Measurements from ENCODE around the gene SIL1.
A peak's percentile ranks its signal among the peaks of the same experiment; 100 is the strongest.

SIL1 gene

DNA sequence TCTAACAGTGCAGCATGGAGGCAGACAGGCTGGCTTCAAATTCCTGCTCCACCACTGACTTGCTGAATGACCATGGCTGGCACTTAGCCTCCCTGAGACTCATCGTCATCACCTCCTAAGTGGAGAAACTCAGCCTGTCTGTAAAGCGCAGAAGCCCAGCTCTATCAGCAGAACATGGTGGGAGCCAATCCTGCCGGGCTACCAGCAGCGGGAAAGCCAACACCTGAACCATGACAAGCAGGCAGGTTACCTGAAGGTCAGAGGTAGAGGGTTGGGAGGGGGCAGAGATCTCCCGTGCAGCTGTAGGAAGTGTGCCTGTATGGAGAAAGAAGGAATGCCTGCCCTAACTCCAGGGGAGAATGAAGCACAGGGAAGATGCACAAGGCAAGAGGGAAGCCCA is 250.4 kb downstream of the SIL1 start:
- Histone ChIP-seq H3K27ac (ENCODE audit: low read length, poor library complexity, severe bottlenecking) (no peak overlapping the region), H3K4me2 (ENCODE audit: low read length, poor library complexity, severe bottlenecking) (no peak overlapping the region), H2BK12ac (ENCODE audit: low read length in 2 of 2) (no peak overlapping the region), H3K9ac (ENCODE audit: low read length) (no peak overlapping the region), H3K4me1 (ENCODE audit: control insufficient read depth, insufficient read depth, low read depth, low read length) (peaks cover 59% of the 10 kb centered on the region), H3K27me3 (ENCODE audit: control insufficient read depth in 1 of 2, insufficient read depth in 1 of 2, low read length in 2 of 2) (no peaks in the 10 kb centered on the region), H3K14ac (ENCODE audit: low read length in 2 of 2) (no peak overlapping the region), H3K4ac (ENCODE audit: low read depth in 1 of 2, low read length in 2 of 2) (no peak overlapping the region), H4K8ac (ENCODE audit: low read length) (no peak overlapping the region), H2BK15ac (ENCODE audit: low read depth, poor library complexity, severe bottlenecking) (no peak overlapping the region), H3K4me3 (ENCODE audit: insufficient read depth in 1 of 2, low read depth in 1 of 2, low read length in 2 of 2) (no peak overlapping the region), H3K18ac (ENCODE audit: low read depth in 1 of 2, low read length in 2 of 2) (no peak overlapping the region), H2BK120ac (ENCODE audit: low read depth, low read length) (no peak overlapping the region), H3K36me3 (ENCODE audit: control insufficient read depth in 1 of 2, insufficient read depth in 2 of 2, low read depth in 1 of 2, low read length in 2 of 2) (peaks cover 22 to 46% of the 10 kb centered on the region in 2 experiments), H3K79me1 (replicated peaks; ENCODE audit: low read length, poor library complexity, severe bottlenecking) (peaks cover 16% of the 10 kb centered on the region), H2BK5ac (ENCODE audit: low read depth, low read length, poor library complexity, severe bottlenecking) (no peak overlapping the region), H2AK5ac (ENCODE audit: low read length, severe bottlenecking) (no peak overlapping the region), H3K23ac (ENCODE audit: low read length in 2 of 2) (no peak overlapping the region), H2AFZ (ENCODE audit: low read depth, low read length) (no peak overlapping the region), H4K91ac (ENCODE audit: low read length) (no peak overlapping the region), H3K9me3 (ENCODE audit: control insufficient read depth, low read length) (no peaks in the 10 kb centered on the region)
- no peak for DNase-seq
- 94% methylated on average over 5 of the region's 5 CpGs for whole genome bisulfite sequencing

DNA sequence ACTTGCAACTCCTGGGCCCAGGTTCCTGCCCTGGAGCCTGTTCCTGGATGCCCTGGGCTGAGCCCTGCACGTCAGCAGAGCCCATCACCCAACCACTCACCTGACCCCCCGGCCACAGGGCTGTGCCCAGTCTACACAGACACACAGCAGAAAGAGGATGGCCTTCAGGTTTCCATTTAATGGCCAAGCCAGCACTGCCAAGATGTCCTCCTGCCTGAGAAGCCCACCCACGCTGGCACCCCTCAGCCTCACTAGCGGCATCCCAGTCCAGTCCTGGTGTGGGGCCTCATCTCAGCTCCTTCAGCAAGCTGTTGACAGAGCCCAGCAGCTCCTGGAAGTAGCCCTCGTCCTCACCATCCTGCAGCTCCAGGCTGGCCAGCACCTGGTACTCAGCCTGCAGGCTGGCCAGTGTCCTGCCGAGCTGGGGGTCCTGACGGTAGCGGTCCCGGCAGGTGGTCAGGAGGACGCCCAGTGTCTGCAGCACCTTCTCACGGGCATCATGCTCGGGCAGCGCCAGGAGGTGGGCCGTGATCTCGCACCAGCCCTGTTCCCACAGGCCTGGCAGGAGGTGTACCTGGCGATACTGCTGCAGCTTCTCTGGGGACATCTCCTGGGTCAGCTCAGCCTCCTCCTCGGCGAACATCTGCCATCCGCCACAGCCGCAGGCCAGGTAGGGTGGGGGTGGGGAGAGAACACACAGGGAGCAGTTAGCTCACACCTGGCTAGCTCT is 251.2 kb downstream of the SIL1 start:
- H2AK5ac ChIP-seq (ENCODE audit: low read length, severe bottlenecking), result no peak overlapping the region
- H3K23ac ChIP-seq (ENCODE audit: low read length in 2 of 2), result no peak overlapping the region
- no peak overlapping the region for H3K4me2 ChIP-seq (ENCODE audit: low read length, poor library complexity, severe bottlenecking)
- no peaks in the 10 kb centered on the region for H3K9me3 ChIP-seq (ENCODE audit: control insufficient read depth, low read length)
- H3K79me1 ChIP-seq (replicated peaks; ENCODE audit: low read length, poor library complexity, severe bottlenecking), result peaks cover 8% of the 10 kb centered on the region
- DNase-seq, result no peak
- H2BK15ac ChIP-seq (ENCODE audit: low read depth, poor library complexity, severe bottlenecking), result no peak overlapping the region
- H2BK5ac ChIP-seq (ENCODE audit: low read depth, low read length, poor library complexity, severe bottlenecking), result no peak overlapping the region
- H3K14ac ChIP-seq (ENCODE audit: low read length in 2 of 2), result peak overlapping the region in 1 of 2 experiments; percentile 18
- H2BK120ac ChIP-seq (ENCODE audit: low read depth, low read length), result no peak overlapping the region
- no peak overlapping the region for H3K4me3 ChIP-seq (ENCODE audit: insufficient read depth in 1 of 2, low read depth in 1 of 2, low read length in 2 of 2)
- H3K27me3 ChIP-seq (ENCODE audit: control insufficient read depth in 1 of 2, insufficient read depth in 1 of 2, low read length in 2 of 2), result no peaks in the 10 kb centered on the region
- 96% methylated on average over 20 of the region's 20 CpGs for WGBS
- H3K18ac ChIP-seq (ENCODE audit: low read depth in 1 of 2, low read length in 2 of 2), result no peak overlapping the region
- peaks cover 60% of the 10 kb centered on the region for H3K4me1 ChIP-seq (ENCODE audit: control insufficient read depth, insufficient read depth, low read depth, low read length)
- H3K9ac ChIP-seq (ENCODE audit: low read length), result no peak overlapping the region
- H3K4ac ChIP-seq (ENCODE audit: low read depth in 1 of 2, low read length in 2 of 2), result no peak overlapping the region
- no peak overlapping the region for H4K8ac ChIP-seq (ENCODE audit: low read length)
- no peak overlapping the region for H3K27ac ChIP-seq (ENCODE audit: low read length, poor library complexity, severe bottlenecking)
- H3K36me3 ChIP-seq (ENCODE audit: control insufficient read depth in 1 of 2, insufficient read depth in 2 of 2, low read depth in 1 of 2, low read length in 2 of 2), result peaks cover 25 to 43% of the 10 kb centered on the region in 2 experiments
- no peak overlapping the region for H2BK12ac ChIP-seq (ENCODE audit: low read length in 2 of 2)
- H4K91ac ChIP-seq (ENCODE audit: low read length), result no peak overlapping the region
- no peak overlapping the region for H2AFZ ChIP-seq (ENCODE audit: low read depth, low read length)

DNA sequence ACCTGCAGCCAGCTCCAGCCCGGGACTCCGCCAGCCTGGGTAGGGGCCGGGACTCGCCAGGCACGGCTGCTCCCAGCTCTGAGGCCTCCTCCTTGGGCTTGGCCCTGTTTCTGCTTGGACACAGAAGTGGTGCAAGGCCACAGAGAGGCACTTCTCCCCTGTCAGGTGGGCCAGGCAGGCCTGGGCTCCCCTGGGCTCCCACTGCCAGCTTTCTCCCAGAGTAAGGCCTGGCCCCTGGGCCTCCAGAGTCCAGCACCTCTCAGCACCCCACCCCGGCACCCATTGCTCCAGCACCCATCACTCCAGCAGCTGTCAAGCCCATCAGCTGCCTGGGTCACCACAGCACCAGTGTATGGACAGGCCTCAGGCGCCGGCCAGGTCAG is 251.9 kb downstream of the SIL1 start:
- H3K9ac ChIP-seq (ENCODE audit: low read length), result no peak overlapping the region
- H3K23ac ChIP-seq (ENCODE audit: low read length in 2 of 2), result no peak overlapping the region
- H2BK120ac ChIP-seq (ENCODE audit: low read depth, low read length), result no peak overlapping the region
- H3K4ac ChIP-seq (ENCODE audit: low read depth in 1 of 2, low read length in 2 of 2), result no peak overlapping the region
- no peak overlapping the region for H4K8ac ChIP-seq (ENCODE audit: low read length)
- H3K79me1 ChIP-seq (replicated peaks; ENCODE audit: low read length, poor library complexity, severe bottlenecking), result peaks cover 3% of the 10 kb centered on the region
- no peak for DNase-seq
- WGBS, result 89% methylated on average over 8 of the region's 8 CpGs
- H2BK12ac ChIP-seq (ENCODE audit: low read length in 2 of 2), result no peak overlapping the region
- H2BK15ac ChIP-seq (ENCODE audit: low read depth, poor library complexity, severe bottlenecking), result no peak overlapping the region
- no peak overlapping the region for H3K14ac ChIP-seq (ENCODE audit: low read length in 2 of 2)
- H3K27ac ChIP-seq (ENCODE audit: low read length, poor library complexity, severe bottlenecking), result no peak overlapping the region
- no peaks in the 10 kb centered on the region for H3K27me3 ChIP-seq (ENCODE audit: control insufficient read depth in 1 of 2, insufficient read depth in 1 of 2, low read length in 2 of 2)
- H3K18ac ChIP-seq (ENCODE audit: low read depth in 1 of 2, low read length in 2 of 2), result no peak overlapping the region
- H3K9me3 ChIP-seq (ENCODE audit: control insufficient read depth, low read length), result no peaks in the 10 kb centered on the region
- H2BK5ac ChIP-seq (ENCODE audit: low read depth, low read length, poor library complexity, severe bottlenecking), result no peak overlapping the region
- H3K36me3 ChIP-seq (ENCODE audit: control insufficient read depth in 1 of 2, insufficient read depth in 2 of 2, low read depth in 1 of 2, low read length in 2 of 2), result peaks cover 27 to 37% of the 10 kb centered on the region in 2 experiments
- no peak overlapping the region for H3K4me3 ChIP-seq (ENCODE audit: insufficient read depth in 1 of 2, low read depth in 1 of 2, low read length in 2 of 2)
- H2AFZ ChIP-seq (ENCODE audit: low read depth, low read length), result no peak overlapping the region
- H4K91ac ChIP-seq (ENCODE audit: low read length), result no peak overlapping the region
- H2AK5ac ChIP-seq (ENCODE audit: low read length, severe bottlenecking), result peak overlapping the region; percentile 21
- peaks cover 60% of the 10 kb centered on the region for H3K4me1 ChIP-seq (ENCODE audit: control insufficient read depth, insufficient read depth, low read depth, low read length)
- no peak overlapping the region for H3K4me2 ChIP-seq (ENCODE audit: low read length, poor library complexity, severe bottlenecking)

DNA sequence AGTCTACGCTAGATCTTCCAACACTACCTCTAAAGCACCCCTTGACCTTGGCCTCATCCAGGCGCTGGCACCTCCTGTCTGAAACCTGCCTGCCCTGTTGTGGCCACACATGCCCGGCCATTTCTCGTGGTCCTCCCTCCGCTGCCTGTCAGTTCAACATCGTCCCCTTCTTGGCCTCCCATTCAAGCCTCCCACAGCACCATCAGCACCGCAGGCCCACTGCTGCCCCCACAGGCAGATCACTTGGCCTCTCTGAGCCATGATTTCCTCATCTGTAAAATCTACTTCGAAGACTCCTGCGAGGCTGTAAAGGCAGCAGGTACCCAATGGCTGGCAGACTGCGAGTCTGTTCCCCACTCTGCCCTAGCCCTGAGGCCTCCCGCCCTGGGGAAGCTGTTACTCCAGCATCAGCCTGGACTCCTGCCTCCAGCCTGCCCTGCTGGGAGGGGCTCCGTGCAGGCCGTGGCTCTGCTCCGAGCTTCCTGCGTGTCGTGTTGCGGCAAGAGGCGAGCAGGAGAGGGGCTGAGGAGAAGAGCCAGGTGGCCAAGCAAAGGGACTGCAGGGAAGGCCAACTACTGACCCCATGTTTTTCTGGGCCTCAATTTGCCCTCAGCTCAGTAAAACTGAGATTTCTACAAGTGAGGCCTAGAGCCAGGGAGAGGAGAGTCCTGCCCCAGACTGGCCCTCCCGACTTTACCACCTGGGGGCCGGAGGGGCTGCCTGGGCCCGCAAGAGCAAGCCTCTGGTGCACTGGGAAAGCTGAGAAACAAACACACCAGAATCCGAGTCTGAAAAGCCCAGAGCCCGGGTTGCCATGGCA is 252.5 kb downstream of the SIL1 start:
- no peak overlapping the region for H2BK5ac ChIP-seq (ENCODE audit: low read depth, low read length, poor library complexity, severe bottlenecking)
- no peak overlapping the region for H3K14ac ChIP-seq (ENCODE audit: low read length in 2 of 2)
- no peak overlapping the region for H2BK120ac ChIP-seq (ENCODE audit: low read depth, low read length)
- peak overlapping the region; percentile 77 for H3K27ac ChIP-seq (ENCODE audit: low read length, poor library complexity, severe bottlenecking)
- peaks cover 58% of the 10 kb centered on the region for H3K4me1 ChIP-seq (ENCODE audit: control insufficient read depth, insufficient read depth, low read depth, low read length)
- no peaks in the 10 kb centered on the region for H3K27me3 ChIP-seq (ENCODE audit: control insufficient read depth in 1 of 2, insufficient read depth in 1 of 2, low read length in 2 of 2)
- H4K8ac ChIP-seq (ENCODE audit: low read length), result no peak overlapping the region
- WGBS, result 83% methylated on average over 23 of the region's 23 CpGs
- H3K18ac ChIP-seq (ENCODE audit: low read depth in 1 of 2, low read length in 2 of 2), result no peak overlapping the region
- no peak overlapping the region for H3K4me2 ChIP-seq (ENCODE audit: low read length, poor library complexity, severe bottlenecking)
- peak overlapping the region; percentile 35 for H4K91ac ChIP-seq (ENCODE audit: low read length)
- peaks cover 1% of the 10 kb centered on the region for H3K9me3 ChIP-seq (ENCODE audit: control insufficient read depth, low read length)
- H3K9ac ChIP-seq (ENCODE audit: low read length), result no peak overlapping the region
- H2BK15ac ChIP-seq (ENCODE audit: low read depth, poor library complexity, severe bottlenecking), result no peak overlapping the region
- peaks cover 21 to 31% of the 10 kb centered on the region in 2 experiments for H3K36me3 ChIP-seq (ENCODE audit: control insufficient read depth in 1 of 2, insufficient read depth in 2 of 2, low read depth in 1 of 2, low read length in 2 of 2)
- no peak overlapping the region for H3K23ac ChIP-seq (ENCODE audit: low read length in 2 of 2)
- H2BK12ac ChIP-seq (ENCODE audit: low read length in 2 of 2), result no peak overlapping the region
- H2AFZ ChIP-seq (ENCODE audit: low read depth, low read length), result no peak overlapping the region
- H3K4ac ChIP-seq (ENCODE audit: low read depth in 1 of 2, low read length in 2 of 2), result no peak overlapping the region
- peak overlapping the region; percentile 67 for H2AK5ac ChIP-seq (ENCODE audit: low read length, severe bottlenecking)
- H3K79me1 ChIP-seq (replicated peaks; ENCODE audit: low read length, poor library complexity, severe bottlenecking), result no peaks in the 10 kb centered on the region
- no peak for DNase-seq
- no peak overlapping the region for H3K4me3 ChIP-seq (ENCODE audit: insufficient read depth in 1 of 2, low read depth in 1 of 2, low read length in 2 of 2)

Data from mesenchymal stem cell (in vitro differentiated cells and primary cell).